ENCODE data around the gene ADAP1.

ADAP1 gene

GRCh38 chr7:934469-935163 lies 19.9 kb downstream of the ADAP1 start:
- Histone ChIP-seq H3K36me3 (ENCODE audit: control insufficient read depth, insufficient read depth, low read length) (no peaks in the 10 kb centered on the region), H2AK5ac (ENCODE audit: low read length) (no peak overlapping the region), H3K18ac (ENCODE audit: low read length) (no peak overlapping the region), H3K27ac (ENCODE audit: low read depth, low read length) (no peak overlapping the region), H3K4me3 (ENCODE audit: low read length) (no peak overlapping the region), H2BK5ac (ENCODE audit: low read length) (no peak overlapping the region), H3K79me2 (ENCODE audit: control insufficient read depth, insufficient read depth, low read length) (no peaks in the 10 kb centered on the region), H3K4me1 (ENCODE audit: control insufficient read depth, low read depth, low read length) (no peaks in the 10 kb centered on the region), H3K79me1 (ENCODE audit: low read length) (no peaks in the 10 kb centered on the region), H3K4ac (ENCODE audit: low read depth, low read length) (no peak overlapping the region), H3K23ac (ENCODE audit: low read length) (no peak overlapping the region), H3K27me3 (ENCODE audit: insufficient read depth, low read length, poor library complexity) (no peaks in the 10 kb centered on the region), H3K4me2 (ENCODE audit: low read length) (no peak overlapping the region), H2BK120ac (ENCODE audit: low read depth, low read length) (no peak overlapping the region), H4K8ac (ENCODE audit: low read depth, low read length) (no peak overlapping the region), H4K5ac (ENCODE audit: low read length) (no peak overlapping the region), H3K56ac (ENCODE audit: low read length) (no peak overlapping the region), H2BK15ac (replicated peaks; ENCODE audit: low read depth) (no peak overlapping the region), H3K9ac (ENCODE audit: low read length) (no peak overlapping the region)
- no peak for DNase-seq
- no CpG with 5 or more reads among the region's 34 CpGs for WGBS (ENCODE audit: extremely low coverage, insufficient coverage, low lambda C conversion rate)

- H3K9ac ChIP-seq (ENCODE audit: low read length): no peak overlapping the region
- no peak overlapping the region for H3K4me2 ChIP-seq (ENCODE audit: low read length)
- no peaks in the 10 kb centered on the region for H3K79me1 ChIP-seq (ENCODE audit: low read length)
- no peak overlapping the region for H3K27ac ChIP-seq (ENCODE audit: low read depth, low read length)
- H2BK15ac ChIP-seq (replicated peaks; ENCODE audit: low read depth): no peak overlapping the region
- H3K23ac ChIP-seq (ENCODE audit: low read length): no peak overlapping the region
- H3K18ac ChIP-seq (ENCODE audit: low read length): no peak overlapping the region
- H3K36me3 ChIP-seq (ENCODE audit: control insufficient read depth, insufficient read depth, low read length): no peaks in the 10 kb centered on the region
- H4K5ac ChIP-seq (ENCODE audit: low read length): no peak overlapping the region
- H2BK5ac ChIP-seq (ENCODE audit: low read length): no peak overlapping the region
- no peaks in the 10 kb centered on the region for H3K4me1 ChIP-seq (ENCODE audit: control insufficient read depth, low read depth, low read length)
- no peaks in the 10 kb centered on the region for H3K79me2 ChIP-seq (ENCODE audit: control insufficient read depth, insufficient read depth, low read length)
- WGBS (ENCODE audit: extremely low coverage, insufficient coverage, low lambda C conversion rate): no CpG with 5 or more reads among the region's 11 CpGs
- no peak overlapping the region for H2AK5ac ChIP-seq (ENCODE audit: low read length)
- H3K4ac ChIP-seq (ENCODE audit: low read depth, low read length): no peak overlapping the region
- no peak overlapping the region for H3K56ac ChIP-seq (ENCODE audit: low read length)
- DNase-seq: no peak
- no peak overlapping the region for H2BK120ac ChIP-seq (ENCODE audit: low read depth, low read length)
- no peak overlapping the region for H4K8ac ChIP-seq (ENCODE audit: low read depth, low read length)
- H3K4me3 ChIP-seq (ENCODE audit: low read length): no peak overlapping the region
- H3K27me3 ChIP-seq (ENCODE audit: insufficient read depth, low read length, poor library complexity): no peaks in the 10 kb centered on the region
Measured at GRCh38 chr7:932651-932975, 21.9 kb downstream of the ADAP1 start.

- H3K4ac ChIP-seq (ENCODE audit: low read depth, low read length): no peak overlapping the region
- no CpG with 5 or more reads among the region's 21 CpGs for WGBS (ENCODE audit: extremely low coverage, insufficient coverage, low lambda C conversion rate)
- no peak for DNase-seq
Measured at GRCh38 chr7:931871-932650, 22.4 kb downstream of the ADAP1 start.

GRCh38 chr7:930975-931758 lies 23.3 kb downstream of the ADAP1 start:
- H4K5ac ChIP-seq (ENCODE audit: low read length): no peak overlapping the region
- no peak overlapping the region for H2BK15ac ChIP-seq (replicated peaks; ENCODE audit: low read depth)
- H3K4ac ChIP-seq (ENCODE audit: low read depth, low read length): no peak overlapping the region
- H3K4me3 ChIP-seq (ENCODE audit: low read length): no peak overlapping the region
- H3K27ac ChIP-seq (ENCODE audit: low read depth, low read length): no peak overlapping the region
- H3K79me1 ChIP-seq (ENCODE audit: low read length): no peaks in the 10 kb centered on the region
- H3K4me2 ChIP-seq (ENCODE audit: low read length): no peak overlapping the region
- no peak for DNase-seq
- no CpG with 5 or more reads among the region's 29 CpGs for WGBS (ENCODE audit: extremely low coverage, insufficient coverage, low lambda C conversion rate)
- H4K8ac ChIP-seq (ENCODE audit: low read depth, low read length): no peak overlapping the region
- no peaks in the 10 kb centered on the region for H3K27me3 ChIP-seq (ENCODE audit: insufficient read depth, low read length, poor library complexity)
- no peak overlapping the region for H3K56ac ChIP-seq (ENCODE audit: low read length)
- no peaks in the 10 kb centered on the region for H3K79me2 ChIP-seq (ENCODE audit: control insufficient read depth, insufficient read depth, low read length)
- no peak overlapping the region for H2AK5ac ChIP-seq (ENCODE audit: low read length)
- H3K4me1 ChIP-seq (ENCODE audit: control insufficient read depth, low read depth, low read length): no peaks in the 10 kb centered on the region
- H3K18ac ChIP-seq (ENCODE audit: low read length): no peak overlapping the region
- no peak overlapping the region for H3K9ac ChIP-seq (ENCODE audit: low read length)
- H2BK120ac ChIP-seq (ENCODE audit: low read depth, low read length): no peak overlapping the region
- no peak overlapping the region for H3K23ac ChIP-seq (ENCODE audit: low read length)
- H3K36me3 ChIP-seq (ENCODE audit: control insufficient read depth, insufficient read depth, low read length): no peaks in the 10 kb centered on the region
- no peak overlapping the region for H2BK5ac ChIP-seq (ENCODE audit: low read length)

More at GRCh38 chr7:931871-932650, 22.4 kb downstream of the ADAP1 start:
- H3K4me1 ChIP-seq (ENCODE audit: control insufficient read depth, low read depth, low read length): no peaks in the 10 kb centered on the region
- H4K8ac ChIP-seq (ENCODE audit: low read depth, low read length): no peak overlapping the region
- no peak overlapping the region for H3K18ac ChIP-seq (ENCODE audit: low read length)
- H3K9ac ChIP-seq (ENCODE audit: low read length): no peak overlapping the region
- H3K79me2 ChIP-seq (ENCODE audit: control insufficient read depth, insufficient read depth, low read length): no peaks in the 10 kb centered on the region
- no peak overlapping the region for H3K4me3 ChIP-seq (ENCODE audit: low read length)
- H2BK5ac ChIP-seq (ENCODE audit: low read length): no peak overlapping the region
- no peak overlapping the region for H2BK15ac ChIP-seq (replicated peaks; ENCODE audit: low read depth)
- H3K23ac ChIP-seq (ENCODE audit: low read length): no peak overlapping the region
- H3K27ac ChIP-seq (ENCODE audit: low read depth, low read length): no peak overlapping the region
- H3K4me2 ChIP-seq (ENCODE audit: low read length): no peak overlapping the region
- H2BK120ac ChIP-seq (ENCODE audit: low read depth, low read length): no peak overlapping the region
- H3K79me1 ChIP-seq (ENCODE audit: low read length): no peaks in the 10 kb centered on the region
- no peaks in the 10 kb centered on the region for H3K36me3 ChIP-seq (ENCODE audit: control insufficient read depth, insufficient read depth, low read length)
- H3K56ac ChIP-seq (ENCODE audit: low read length): no peak overlapping the region
- H4K5ac ChIP-seq (ENCODE audit: low read length): no peak overlapping the region
- H3K27me3 ChIP-seq (ENCODE audit: insufficient read depth, low read length, poor library complexity): no peaks in the 10 kb centered on the region
- H2AK5ac ChIP-seq (ENCODE audit: low read length): no peak overlapping the region

- Histone ChIP-seq H3K4ac (ENCODE audit: low read depth, low read length) (no peak overlapping the region), H3K27ac (ENCODE audit: low read depth, low read length) (no peak overlapping the region), H2BK15ac (replicated peaks; ENCODE audit: low read depth) (no peak overlapping the region), H3K36me3 (ENCODE audit: control insufficient read depth, insufficient read depth, low read length) (no peaks in the 10 kb centered on the region), H2BK120ac (ENCODE audit: low read depth, low read length) (no peak overlapping the region), H3K18ac (ENCODE audit: low read length) (no peak overlapping the region), H3K23ac (ENCODE audit: low read length) (no peak overlapping the region), H3K79me2 (ENCODE audit: control insufficient read depth, insufficient read depth, low read length) (no peaks in the 10 kb centered on the region), H2AK5ac (ENCODE audit: low read length) (no peak overlapping the region), H2BK5ac (ENCODE audit: low read length) (no peak overlapping the region), H4K5ac (ENCODE audit: low read length) (no peak overlapping the region), H3K56ac (ENCODE audit: low read length) (no peak overlapping the region), H3K27me3 (ENCODE audit: insufficient read depth, low read length, poor library complexity) (no peaks in the 10 kb centered on the region), H3K4me2 (ENCODE audit: low read length) (no peak overlapping the region), H4K8ac (ENCODE audit: low read depth, low read length) (no peak overlapping the region), H3K79me1 (ENCODE audit: low read length) (no peaks in the 10 kb centered on the region), H3K9ac (ENCODE audit: low read length) (no peak overlapping the region), H3K4me3 (ENCODE audit: low read length) (no peak overlapping the region), H3K4me1 (ENCODE audit: control insufficient read depth, low read depth, low read length) (no peaks in the 10 kb centered on the region)
- DNase-seq: no peak
- no CpG with 5 or more reads among the region's 14 CpGs for WGBS (ENCODE audit: extremely low coverage, insufficient coverage, low lambda C conversion rate)
Measured at GRCh38 chr7:929311-929711, 25.2 kb downstream of the ADAP1 start.
